Gastroesophageal sphincter (tissue), 3 donors: ENCODE results near the gene THAP4.

ENCODE experiments used
- EP300 ChIP-seq: sonication (generic); formaldehyde crosslinking; IDR thresholded peaks from one replicate; pipeline ENCODE4 v1.6.1; 2017; ENCODE audit warnings: antibody characterized with exemption, mild to moderate bottlenecking
- TF ChIP-seq, protein P1 (sequence below), 4 experiments: fragments of 200-600 bp in 2 of 4; fragments of 450-650 bp in 2 of 4; sonication (generic) in 1 of 4; IDR thresholded peaks; one replicate each; pipeline ENCODE4 v1.5.1; 2017 to 2019; ENCODE audit warnings: antibody characterized with exemption in 4 of 4, mild to moderate bottlenecking in 2 of 4, moderate library complexity in 2 of 4

GRCh38 chr2:241577413-241578122 lies 59.4 kb downstream of the THAP4 start:
- TF ChIP-seq, protein P1, sequence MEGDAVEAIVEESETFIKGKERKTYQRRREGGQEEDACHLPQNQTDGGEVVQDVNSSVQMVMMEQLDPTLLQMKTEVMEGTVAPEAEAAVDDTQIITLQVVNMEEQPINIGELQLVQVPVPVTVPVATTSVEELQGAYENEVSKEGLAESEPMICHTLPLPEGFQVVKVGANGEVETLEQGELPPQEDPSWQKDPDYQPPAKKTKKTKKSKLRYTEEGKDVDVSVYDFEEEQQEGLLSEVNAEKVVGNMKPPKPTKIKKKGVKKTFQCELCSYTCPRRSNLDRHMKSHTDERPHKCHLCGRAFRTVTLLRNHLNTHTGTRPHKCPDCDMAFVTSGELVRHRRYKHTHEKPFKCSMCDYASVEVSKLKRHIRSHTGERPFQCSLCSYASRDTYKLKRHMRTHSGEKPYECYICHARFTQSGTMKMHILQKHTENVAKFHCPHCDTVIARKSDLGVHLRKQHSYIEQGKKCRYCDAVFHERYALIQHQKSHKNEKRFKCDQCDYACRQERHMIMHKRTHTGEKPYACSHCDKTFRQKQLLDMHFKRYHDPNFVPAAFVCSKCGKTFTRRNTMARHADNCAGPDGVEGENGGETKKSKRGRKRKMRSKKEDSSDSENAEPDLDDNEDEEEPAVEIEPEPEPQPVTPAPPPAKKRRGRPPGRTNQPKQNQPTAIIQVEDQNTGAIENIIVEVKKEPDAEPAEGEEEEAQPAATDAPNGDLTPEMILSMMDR (IDR thresholded peaks at IDR 0.05), result no peak
- no peak for TF ChIP-seq EP300
